DMS79 (cell line): ENCODE results near the gene ARCN1.
A peak's percentile ranks its signal among the peaks of the same experiment; 100 is the strongest.

Experiments
- DNase-seq: peaks from one replicate; lab custom pipeline; 2025; lab: John Stamatoyannopoulos, UW

The ARCN1 gene

DNA sequence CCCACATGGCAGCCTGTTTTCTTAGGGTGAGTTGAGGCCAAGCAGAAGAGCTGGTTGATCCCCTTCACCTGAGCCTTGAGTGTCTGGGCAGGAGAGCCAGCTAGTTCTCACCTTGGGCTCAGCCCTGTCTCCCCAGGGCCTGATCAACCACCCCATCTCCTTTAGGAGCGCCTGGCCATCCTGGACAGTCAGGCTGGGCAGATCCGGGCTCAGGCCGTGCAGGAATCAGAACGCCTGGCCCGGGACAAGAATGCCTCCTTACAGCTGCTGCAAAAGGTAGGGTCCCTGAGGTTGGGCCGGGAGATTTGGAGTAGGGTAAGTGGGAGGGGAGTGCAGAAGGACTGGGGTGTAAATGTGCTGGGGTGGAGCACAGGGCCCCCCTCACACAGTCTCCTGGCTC lies 66.5 kb downstream of the ARCN1 start:
- DNase-seq: no peak

- DNase-seq: no peak
Observed at GRCh38 chr11:118639899-118640298, 67.7 kb downstream of the ARCN1 start.

GRCh38 chr11:118640332-118641154 lies 68.3 kb downstream of the ARCN1 start:
- peak; percentile 34 for DNase-seq

DNA sequence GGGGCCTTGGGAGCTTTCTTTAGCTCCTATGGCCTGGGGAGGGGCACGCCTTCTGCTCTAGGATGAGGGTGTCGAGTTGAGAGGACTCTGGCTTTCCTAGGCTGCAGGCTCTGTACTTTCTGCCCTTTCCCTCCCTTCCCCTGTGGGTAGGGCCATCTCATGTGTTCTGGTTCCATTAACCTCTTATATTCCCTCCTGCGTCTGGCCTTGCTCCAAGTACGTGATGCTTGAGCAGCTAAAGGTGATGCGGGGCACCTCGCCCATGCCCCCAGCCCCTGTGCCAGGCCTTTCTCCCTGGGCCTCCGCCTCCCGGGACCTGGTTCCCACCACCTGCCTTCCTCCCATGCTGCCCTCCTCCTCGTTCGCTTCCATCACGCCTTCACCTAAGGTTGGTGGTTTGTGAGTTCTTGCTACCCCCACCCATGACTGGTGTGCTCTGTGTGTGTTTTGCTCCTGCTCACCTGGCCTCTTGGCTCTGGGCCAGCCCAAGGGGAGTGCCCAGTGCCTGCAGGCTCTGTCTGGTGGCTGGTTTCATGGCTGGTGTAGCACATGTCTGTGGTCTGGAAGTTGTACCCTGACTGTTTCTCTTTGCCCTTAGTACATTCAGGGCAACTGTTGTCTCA lies 69.3 kb downstream of the ARCN1 start:
- DNase-seq: peak; percentile 98

DNA sequence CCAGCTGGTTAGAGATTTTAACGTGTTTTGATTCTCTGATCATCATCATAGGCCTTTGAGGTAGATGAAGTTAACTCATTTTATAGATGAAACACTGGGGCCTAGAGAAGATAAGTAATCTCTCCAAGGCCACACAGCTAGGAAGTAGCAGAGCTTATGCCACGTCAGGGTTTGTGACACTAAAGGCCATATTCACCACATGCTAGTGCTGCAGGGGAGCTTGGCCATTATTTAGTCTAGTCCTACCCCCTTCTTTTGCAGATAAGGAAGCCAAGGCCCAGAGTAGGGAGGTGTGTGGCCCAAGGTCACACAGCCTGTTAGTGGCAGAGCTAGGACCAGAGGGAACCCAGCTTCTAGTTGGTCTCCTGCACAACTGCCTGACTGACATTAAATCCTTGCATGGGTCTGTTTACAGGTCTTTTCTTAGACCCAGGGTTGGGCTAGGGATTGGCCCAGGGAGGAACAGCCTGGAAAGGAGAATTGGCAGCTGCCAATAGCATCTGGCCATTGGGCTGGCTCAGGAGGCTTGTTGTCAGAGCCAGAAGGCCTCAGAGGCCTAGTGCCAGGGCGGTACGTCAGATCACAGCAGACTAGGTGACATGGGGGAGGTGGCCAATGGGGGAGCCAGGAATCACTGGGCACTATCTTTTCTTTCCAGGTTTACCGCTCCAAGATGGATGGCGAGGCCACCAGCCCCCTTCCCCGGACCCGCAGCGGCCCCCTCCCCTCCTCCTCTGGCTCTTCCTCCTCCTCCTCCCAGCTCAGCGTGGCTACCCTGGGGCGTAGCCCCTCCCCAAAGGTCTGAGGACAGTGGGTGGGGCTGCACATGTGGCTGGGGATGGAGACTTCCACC lies 71.2 kb downstream of the ARCN1 start:
- DNase-seq: no peak

DNA sequence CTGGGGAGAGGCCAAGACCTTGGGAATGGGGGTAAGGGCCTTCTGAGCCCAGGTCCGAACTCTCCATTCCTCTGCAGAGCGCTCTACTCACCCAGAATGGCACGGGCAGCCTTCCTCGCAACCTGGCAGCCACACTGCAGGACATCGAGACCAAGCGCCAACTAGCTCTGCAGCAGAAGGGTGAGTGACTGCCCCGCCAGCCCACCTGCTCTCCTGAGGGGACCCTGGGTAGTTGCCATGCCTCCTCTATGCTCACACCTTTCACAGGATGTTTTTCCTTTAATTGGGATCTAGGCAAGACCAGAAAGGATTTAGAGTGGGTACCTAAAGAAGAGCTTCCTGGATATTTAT lies 71.8 kb downstream of the ARCN1 start:
- DNase-seq: no peak

DNA sequence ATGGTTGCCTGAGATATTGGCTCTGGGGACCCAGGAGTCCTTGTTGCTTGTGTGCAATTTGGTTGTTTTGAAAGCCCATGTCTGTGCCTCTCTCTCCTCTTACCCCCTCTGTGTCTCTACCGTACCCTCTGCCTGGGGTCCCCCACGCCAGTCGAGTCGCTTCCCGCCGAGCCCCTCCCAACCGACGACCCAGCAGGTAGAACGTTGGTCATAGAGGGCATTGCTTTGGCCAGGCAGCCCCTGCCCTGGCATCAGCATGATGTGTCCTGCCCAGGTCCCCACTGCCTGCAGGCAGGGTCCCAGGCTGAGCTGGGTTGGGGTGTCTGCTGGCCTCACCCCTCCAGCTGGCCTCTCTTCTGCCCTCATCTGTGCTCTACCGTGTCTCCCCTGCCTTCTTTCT lies 72.3 kb downstream of the ARCN1 start:
- no peak for DNase-seq

GRCh38 chr11:118645066-118645715 lies 73.0 kb downstream of the ARCN1 start:
- DNase-seq: no peak

DNA sequence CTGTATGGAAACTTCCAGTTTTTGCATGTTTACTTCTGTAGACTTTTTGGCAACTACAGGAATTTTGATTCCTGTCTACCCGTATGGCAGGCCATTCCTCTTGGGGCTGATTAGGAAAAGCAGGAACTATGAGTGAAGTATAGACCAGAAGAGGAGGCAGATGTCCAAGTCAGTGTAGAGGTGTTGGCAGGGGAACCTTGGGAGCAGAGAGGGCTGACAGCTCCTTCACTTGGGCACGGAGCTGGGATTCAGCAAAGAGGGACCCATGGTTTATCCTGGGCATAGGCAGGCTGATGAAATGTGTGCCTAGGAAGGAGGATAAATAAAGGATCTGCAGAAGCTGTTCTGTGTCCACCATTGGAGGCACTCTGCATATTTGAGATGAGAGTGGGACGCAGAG lies 74.2 kb downstream of the ARCN1 start:
- DNase-seq: no peak

DNA sequence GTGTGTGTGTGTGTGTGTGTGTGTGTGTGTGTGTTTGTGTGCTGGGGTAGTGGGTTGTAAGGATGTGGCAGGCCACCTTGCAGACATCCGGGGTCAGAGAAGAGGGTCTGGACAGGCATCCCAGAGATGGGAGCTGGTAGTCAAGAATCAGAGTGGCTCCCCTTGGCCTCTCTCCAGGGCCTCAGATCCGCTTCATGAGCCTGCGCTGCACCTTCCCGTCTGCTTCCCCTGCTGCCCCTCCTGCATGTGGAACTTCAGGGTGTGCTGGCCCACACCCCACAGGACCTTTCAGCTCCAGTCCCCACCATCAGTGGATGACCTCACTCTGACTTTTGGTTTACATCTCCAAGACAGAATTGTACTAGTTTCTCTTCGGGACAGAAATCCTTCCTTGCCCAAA lies 76.1 kb downstream of the ARCN1 start:
- DNase-seq: no peak

GRCh38 chr11:118649941-118650340 lies 77.7 kb downstream of the ARCN1 start:
- no peak for DNase-seq

DNA sequence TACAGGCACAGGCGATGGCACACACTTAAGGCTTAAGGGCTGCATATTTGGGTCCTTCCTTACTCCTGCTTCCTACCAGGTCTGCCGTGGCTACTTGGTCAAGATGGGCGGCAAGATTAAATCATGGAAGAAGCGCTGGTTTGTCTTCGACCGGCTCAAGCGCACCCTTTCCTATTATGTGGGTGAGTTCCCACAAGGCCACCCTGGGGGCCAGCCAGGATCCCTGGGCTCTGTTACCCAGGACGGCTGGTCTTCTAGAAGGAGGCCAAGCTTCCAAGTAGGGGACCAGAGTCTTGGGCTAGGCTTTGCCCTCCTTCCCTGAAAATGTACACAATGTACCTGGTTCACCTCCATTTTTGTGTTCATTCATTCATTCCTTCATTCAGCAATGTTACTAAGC lies 78.2 kb downstream of the ARCN1 start:
- DNase-seq: no peak

- DNase-seq: no peak
Observed at GRCh38 chr11:118651820-118652219, 79.6 kb downstream of the ARCN1 start.
